Activated CD4-positive, alpha-beta T cell treated with anti-CD3 and anti-CD28 coated beads, Interleukin-2, amount 50 U/mL, for 4 hours (primary cell): ENCODE results near the gene SLC6A19.
"Not testable (repeated sequence)": the region's sequence is repeated elsewhere in the genome, so short reads cannot be mapped to it uniquely, and the experiment has no call there.

Experiments used
- DNase-seq, 2 experiments: peaks; one replicate each; pipeline ENCODE4 v3.0.0-alpha.2; 2020

SLC6A19 gene

GRCh38 chr5:1201327-1202025 is at the start of gene SLC6A19:
Gene SLC6A19 (plus strand): TSS chr5:1201595. CDS start chr5:1201651, 56 bp downstream.
- DNase-seq: no peak

GRCh38 chr5:1152156-1152555 is 49.2 kb upstream of the SLC6A19 start:
- no peak for DNase-seq

- no peak for DNase-seq
These were observed 48.6 kb upstream of the SLC6A19 start for GRCh38 chr5:1152771-1153282.

GRCh38 chr5:1153428-1153827 is 48.0 kb upstream of the SLC6A19 start:
- no peak for DNase-seq

- DNase-seq: no peak
These were observed 46.0 kb upstream of the SLC6A19 start for GRCh38 chr5:1155191-1156032.

GRCh38 chr5:1156033-1156753 is 45.2 kb upstream of the SLC6A19 start:
- no peak for DNase-seq

GRCh38 chr5:1156754-1157460 is 44.5 kb upstream of the SLC6A19 start:
- DNase-seq: no peak

- DNase-seq: not testable (repeated sequence)
These were observed 43.9 kb upstream of the SLC6A19 start for GRCh38 chr5:1157461-1157986.

GRCh38 chr5:1158647-1159340 is 42.6 kb upstream of the SLC6A19 start:
- DNase-seq: no peak

GRCh38 chr5:1159341-1159675 is 42.1 kb upstream of the SLC6A19 start:
- no peak for DNase-seq

- no peak for DNase-seq
These were observed 41.5 kb upstream of the SLC6A19 start for GRCh38 chr5:1159774-1160406.

- DNase-seq: no peak
These were observed 40.1 kb upstream of the SLC6A19 start for GRCh38 chr5:1161108-1161832.

GRCh38 chr5:1161833-1162229 is 39.6 kb upstream of the SLC6A19 start:
- DNase-seq: no peak

- DNase-seq: no peak
These were observed 39.1 kb upstream of the SLC6A19 start for GRCh38 chr5:1162276-1162675.

- no peak for DNase-seq
These were observed 38.6 kb upstream of the SLC6A19 start for GRCh38 chr5:1162751-1163150.

GRCh38 chr5:1163366-1163765 is 38.0 kb upstream of the SLC6A19 start:
- no peak for DNase-seq

GRCh38 chr5:1163879-1164278 is 37.5 kb upstream of the SLC6A19 start:
- no peak for DNase-seq

- DNase-seq: no peak
These were observed 36.4 kb upstream of the SLC6A19 start for GRCh38 chr5:1164696-1165630.

- DNase-seq: no peak
These were observed 35.5 kb upstream of the SLC6A19 start for GRCh38 chr5:1165864-1166263.

GRCh38 chr5:1166370-1166769 is 35.0 kb upstream of the SLC6A19 start:
- no peak for DNase-seq
